ENCODE data around the gene OLA1.

- TF ChIP-seq POLR2A (IDR thresholded peaks at IDR 0.05) (no peak), CTCF (IDR thresholded peaks at IDR 0.05 in 4 of 5, conservative IDR thresholded peaks at IDR 0.05 in 1 of 5) (no peak)
Measured at GRCh38 chr2:174174741-174175140, 73.6 kb downstream of the OLA1 start.
